ENCODE data around the gene NIM1K. TPM values are rescaled to one million over a fixed set of nuclear protein-coding genes. Genes with fewer than 3 reads are reported as not detected.
A peak's percentile ranks its signal among the peaks of the same experiment; 100 is the strongest.

Gene NIM1K
- total RNA-seq, 1 experiment from 2014 or later: 0.26 TPM

- no peak for DNase-seq
- Mint-ChIP-seq H3K4me3 (ENCODE audit: low read depth, unreplicated experiment) (peak overlapping the region; percentile 99), H3K4me1 (ENCODE audit: low read depth, unreplicated experiment) (peaks cover 32% of the 10 kb centered on the region), H3K27me3 (ENCODE audit: unreplicated experiment) (no peaks in the 10 kb centered on the region), H3K9me3 (ENCODE audit: low read depth, unreplicated experiment) (no peaks in the 10 kb centered on the region), H3K36me3 (ENCODE audit: insufficient read depth, unreplicated experiment) (peaks cover 85% of the 10 kb centered on the region), H3K27ac (ENCODE audit: unreplicated experiment) (peak overlapping the region; percentile 98)
- intact Hi-C loops (cut with micrococcal nuclease; ENCODE audit: unreplicated experiment): loop anchor here (2.0 kb wide), 1 partner anchor 173 kb away; no protein-coding TSS in a partner anchor
- BruUV-seq (replicated peaks): no TSS peak
- CTCF ChIA-PET: interaction anchor here (0.9 to 2.4 kb wide), 3 partner anchors 75 to 172 kb away, joined by 3 to 17 read pairs (median 8); partner anchors contain the start of gene TMEM267
- TF ChIP-seq CTCF (IDR thresholded peaks at IDR 0.05; ENCODE audit: unreplicated experiment): no peak
Observed at GRCh38 chr5:43312076-43312661, 120.1 kb downstream of the NIM1K start.

GRCh38 chr5:43312699-43313034 lies 120.6 kb downstream of the NIM1K start:
- Mint-ChIP-seq H3K9me3 (ENCODE audit: low read depth, unreplicated experiment) (no peaks in the 10 kb centered on the region), H3K27ac (ENCODE audit: unreplicated experiment) (peak overlapping the region; percentile 98), H3K27me3 (ENCODE audit: unreplicated experiment) (no peaks in the 10 kb centered on the region), H3K4me1 (ENCODE audit: low read depth, unreplicated experiment) (peaks cover 31% of the 10 kb centered on the region), H3K4me3 (ENCODE audit: low read depth, unreplicated experiment) (peak overlapping the region; percentile 99), H3K36me3 (ENCODE audit: insufficient read depth, unreplicated experiment) (peaks cover 80% of the 10 kb centered on the region)
- CTCF ChIA-PET: interaction anchor here (0.9 to 2.4 kb wide), 5 partner anchors 17 to 172 kb away, joined by 3 to 17 read pairs (median 4); partner anchors contain the start of gene TMEM267
- DNase-seq: no peak
- TF ChIP-seq CTCF (IDR thresholded peaks at IDR 0.05; ENCODE audit: unreplicated experiment): no peak
- intact Hi-C loops (cut with micrococcal nuclease; ENCODE audit: unreplicated experiment): loop anchor here (2.0 kb wide), 1 partner anchor 172 kb away; no protein-coding TSS in a partner anchor
- BruUV-seq (replicated peaks): no TSS peak

- Mint-ChIP-seq H3K27me3 (ENCODE audit: unreplicated experiment) (no peaks in the 10 kb centered on the region), H3K4me1 (ENCODE audit: low read depth, unreplicated experiment) (peaks cover 31% of the 10 kb centered on the region), H3K9me3 (ENCODE audit: low read depth, unreplicated experiment) (no peaks in the 10 kb centered on the region), H3K4me3 (ENCODE audit: low read depth, unreplicated experiment) (peak within 1 kb of the TSS; percentile 99), H3K27ac (ENCODE audit: unreplicated experiment) (peak within 1 kb of the TSS; percentile 98), H3K36me3 (ENCODE audit: insufficient read depth, unreplicated experiment) (peaks cover 74% of the 10 kb centered on the region)
- TF ChIP-seq CTCF (IDR thresholded peaks at IDR 0.05; ENCODE audit: unreplicated experiment): no peak
- intact Hi-C loops (cut with micrococcal nuclease; ENCODE audit: unreplicated experiment): loop anchor here (2.0 kb wide), 1 partner anchor 172 kb away; no protein-coding TSS in a partner anchor
- DNase-seq: peak; percentile 99
- no TSS peak for BruUV-seq (replicated peaks)
- CTCF ChIA-PET: interaction anchor here (0.7 to 2.4 kb wide), 9 partner anchors 10 to 1944 kb away, joined by 3 to 17 read pairs (median 4); partner anchors contain the start of gene TMEM267
Observed at GRCh38 chr5:43313035-43313853, 121.2 kb downstream of the NIM1K start, which contains the start of gene HMGCS1. Gene HMGCS1 (minus strand): TSS chr5:43313412. CDS start chr5:43298965, 14,447 bp downstream.

GRCh38 chr5:43313854-43314457 lies 121.9 kb downstream of the NIM1K start:
- TF ChIP-seq CTCF (IDR thresholded peaks at IDR 0.05; ENCODE audit: unreplicated experiment): no peak
- BruUV-seq (replicated peaks): TSS peak; percentile 39
- H3K36me3 Mint-ChIP-seq (ENCODE audit: insufficient read depth, unreplicated experiment): peaks cover 67% of the 10 kb centered on the region
- DNase-seq: peak; percentile 24
- CTCF ChIA-PET: interaction anchor here (0.7 to 2.4 kb wide), 9 partner anchors 11 to 1943 kb away, joined by 3 to 17 read pairs (median 4); partner anchors contain the start of gene TMEM267
- H3K4me3 Mint-ChIP-seq (ENCODE audit: low read depth, unreplicated experiment): peak overlapping the region; percentile 99
- intact Hi-C loops (cut with micrococcal nuclease; ENCODE audit: unreplicated experiment): loop anchor here (2.0 kb wide), 2 partner anchors 53 to 171 kb away; no protein-coding TSS in a partner anchor
- H3K9me3 Mint-ChIP-seq (ENCODE audit: low read depth, unreplicated experiment): no peaks in the 10 kb centered on the region
- no peaks in the 10 kb centered on the region for H3K27me3 Mint-ChIP-seq (ENCODE audit: unreplicated experiment)
- peaks cover 28% of the 10 kb centered on the region for H3K4me1 Mint-ChIP-seq (ENCODE audit: low read depth, unreplicated experiment)
- H3K27ac Mint-ChIP-seq (ENCODE audit: unreplicated experiment): peak overlapping the region; percentile 98
